Stimulated activated CD4-positive, alpha-beta T cell treated with anti-CD3 and anti-CD28 coated beads, Interleukin-2, amount 100 ng/mL, for 48 hours (primary cell): ENCODE measurements around the gene PAPPA.

Source experiments
- DNase-seq, 2 donors: peaks; one replicate each; pipeline ENCODE4 v3.0.0-alpha.2; 2020

The PAPPA gene

DNA sequence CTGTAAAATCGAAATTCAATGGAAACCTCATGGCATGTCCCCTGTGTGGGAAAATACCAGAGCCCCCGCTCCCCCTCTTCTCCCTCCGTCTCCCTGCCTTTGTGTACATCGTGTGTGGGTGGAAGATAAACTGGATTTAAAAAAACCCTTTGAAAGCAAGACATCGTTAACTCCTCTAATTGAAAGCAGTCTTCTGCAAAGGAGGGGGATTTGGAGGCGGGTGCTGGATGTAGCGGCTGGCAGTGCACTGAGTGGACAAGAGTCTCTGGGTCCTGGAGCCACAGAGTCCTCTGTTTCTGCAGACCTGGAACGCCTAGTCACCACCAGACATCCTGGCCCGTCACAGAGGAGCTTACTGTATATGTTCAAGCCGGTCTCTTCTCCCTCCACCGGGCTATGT, 169.4 kb downstream of the PAPPA start:
- no peak for DNase-seq

DNA sequence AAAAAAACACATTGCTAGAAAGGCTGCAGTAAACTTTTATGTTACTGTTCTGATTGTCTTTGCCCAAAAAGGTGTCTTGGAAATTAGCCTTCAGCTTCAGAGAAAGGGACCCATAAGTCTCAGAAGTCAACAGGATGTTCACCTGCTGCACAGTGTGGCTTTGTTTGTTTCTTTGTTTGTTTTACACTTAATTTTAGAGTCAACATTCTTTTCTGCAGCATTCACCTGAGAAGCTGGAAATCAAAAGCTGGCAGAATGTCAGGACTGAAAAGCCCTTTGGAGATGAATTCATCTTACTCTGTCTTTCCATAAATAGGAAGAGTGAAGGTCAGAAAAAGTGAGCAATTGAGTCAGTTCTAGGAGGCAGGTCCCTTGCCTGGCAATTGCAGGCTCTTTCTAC, 170.0 kb downstream of the PAPPA start:
- DNase-seq: no peak

DNA sequence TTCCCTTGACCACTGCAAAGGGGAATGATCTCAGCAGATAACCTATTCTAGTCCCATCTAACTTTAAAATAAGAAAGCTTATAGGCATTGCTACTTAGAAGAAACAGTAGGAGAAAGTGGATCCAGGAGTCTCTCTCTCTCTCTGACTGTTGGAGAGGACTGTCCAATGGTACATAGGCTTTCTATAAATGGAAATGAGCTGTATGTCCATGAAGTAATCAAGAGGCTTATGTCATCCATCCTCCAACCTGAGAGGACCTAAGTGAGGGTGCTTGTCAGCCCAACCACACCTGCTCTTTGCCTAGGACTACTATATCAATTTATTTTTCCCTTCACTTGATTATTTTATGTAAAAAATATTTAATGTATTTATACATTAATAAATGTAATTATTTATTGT, 172.3 kb downstream of the PAPPA start:
- DNase-seq: no peak

DNA sequence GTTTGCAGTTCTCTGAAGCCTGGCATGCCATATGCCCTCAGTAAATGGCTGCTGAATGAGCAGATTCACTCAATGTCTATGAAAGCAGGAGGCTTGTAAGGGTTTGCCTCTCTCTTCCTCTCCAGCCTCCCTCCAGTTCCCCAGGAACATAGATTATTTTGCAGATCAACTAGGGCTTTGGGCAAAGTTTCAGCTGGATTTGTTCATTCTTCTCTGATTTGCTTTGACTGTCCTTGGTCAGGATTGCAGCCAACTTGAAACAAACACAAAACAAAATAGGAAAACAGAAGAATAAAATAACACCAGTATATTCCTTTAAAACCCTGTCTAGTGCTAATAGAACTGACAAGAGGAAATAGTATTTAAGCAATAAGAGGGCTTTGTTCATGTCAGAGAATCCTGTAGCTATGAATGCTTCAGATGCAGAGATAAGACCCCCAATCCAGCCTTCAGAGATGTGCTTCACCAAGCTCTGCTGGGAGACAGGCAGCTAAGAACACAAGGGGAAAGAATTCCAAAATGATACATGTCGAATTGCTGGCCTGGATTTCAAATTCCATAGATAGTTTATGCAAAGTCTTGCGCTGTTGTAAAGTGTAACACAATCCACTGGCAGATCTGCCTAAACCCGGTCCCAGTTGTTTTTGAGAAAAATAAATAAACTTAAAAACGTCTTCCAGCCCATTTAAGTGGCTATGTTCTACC, 174.3 kb downstream of the PAPPA start:
- no peak for DNase-seq

DNA sequence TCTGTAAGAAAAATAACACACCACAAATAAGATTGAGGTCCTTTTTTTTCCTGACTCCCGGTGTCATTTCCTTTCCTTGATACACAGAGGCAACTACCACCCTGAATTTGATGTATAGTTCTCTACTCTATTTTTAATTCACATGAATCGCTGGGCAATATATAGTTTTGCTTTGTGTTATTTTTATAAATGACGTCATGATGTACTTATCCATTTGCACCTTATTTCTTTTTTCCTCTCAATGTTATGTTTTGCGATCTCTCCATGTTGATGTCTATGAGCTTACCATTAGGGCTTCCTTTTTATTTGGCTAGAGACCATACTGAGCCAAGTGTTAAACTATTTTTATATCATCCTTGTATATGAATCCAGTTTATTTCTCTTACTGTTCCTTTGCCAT, 175.9 kb downstream of the PAPPA start:
- DNase-seq: no peak

DNA sequence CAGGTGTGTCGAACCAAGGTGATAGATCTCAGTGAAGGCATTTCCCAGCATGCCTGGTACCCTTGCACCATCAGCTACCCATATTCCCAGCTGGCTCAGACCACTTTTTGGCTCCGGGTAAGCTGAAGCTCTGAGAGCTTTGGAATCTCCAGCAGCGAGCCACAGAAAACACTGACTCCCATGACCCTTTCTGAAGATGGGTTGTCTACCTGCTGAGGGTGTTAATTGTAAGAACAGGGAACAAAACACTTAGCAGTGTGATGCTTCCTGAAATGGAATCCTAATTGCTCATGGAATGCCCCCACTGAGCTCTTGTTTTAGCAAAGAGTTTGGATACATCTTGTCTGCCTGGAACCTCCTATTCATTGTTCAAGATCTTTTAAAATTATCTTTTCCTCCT, 177.7 kb downstream of the PAPPA start:
- DNase-seq: no peak

DNA sequence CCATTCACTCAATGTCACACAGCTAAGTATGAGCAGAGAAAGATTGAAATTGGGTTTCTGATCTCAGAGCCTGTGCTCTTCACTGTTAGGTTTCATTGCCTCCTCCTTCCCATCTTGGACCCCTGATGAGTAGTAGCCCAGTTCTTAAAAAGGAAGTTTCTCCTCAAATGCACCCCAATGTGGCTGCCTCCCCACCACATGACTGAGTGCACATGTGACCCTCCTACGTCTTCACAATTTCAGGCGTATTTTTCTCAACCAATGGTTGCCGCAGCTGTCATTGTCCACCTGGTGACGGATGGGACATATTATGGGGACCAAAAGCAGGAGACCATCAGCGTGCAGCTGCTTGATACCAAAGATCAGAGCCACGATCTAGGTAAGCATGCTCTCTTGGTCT, 178.5 kb downstream of the PAPPA start:
- no peak for DNase-seq

DNA sequence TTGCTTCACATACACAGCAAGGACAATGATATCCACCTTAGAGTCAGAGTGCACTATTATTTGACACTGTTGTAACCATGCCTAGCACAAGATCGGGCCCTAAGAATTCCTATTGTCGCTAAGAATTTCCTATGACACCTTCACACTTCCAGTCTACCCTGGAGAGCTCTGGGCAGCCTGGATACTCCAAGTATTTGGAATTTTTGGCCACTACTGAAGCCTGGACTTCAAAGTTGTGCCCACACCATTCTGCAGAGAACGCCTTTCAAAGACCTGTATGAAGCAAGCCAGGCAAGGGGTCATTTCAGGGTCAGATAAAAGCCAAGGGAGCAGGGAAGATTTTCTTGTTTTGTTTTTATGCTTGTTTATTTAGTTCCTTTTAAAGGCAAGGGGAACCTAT, 179.7 kb downstream of the PAPPA start:
- DNase-seq: no peak

DNA sequence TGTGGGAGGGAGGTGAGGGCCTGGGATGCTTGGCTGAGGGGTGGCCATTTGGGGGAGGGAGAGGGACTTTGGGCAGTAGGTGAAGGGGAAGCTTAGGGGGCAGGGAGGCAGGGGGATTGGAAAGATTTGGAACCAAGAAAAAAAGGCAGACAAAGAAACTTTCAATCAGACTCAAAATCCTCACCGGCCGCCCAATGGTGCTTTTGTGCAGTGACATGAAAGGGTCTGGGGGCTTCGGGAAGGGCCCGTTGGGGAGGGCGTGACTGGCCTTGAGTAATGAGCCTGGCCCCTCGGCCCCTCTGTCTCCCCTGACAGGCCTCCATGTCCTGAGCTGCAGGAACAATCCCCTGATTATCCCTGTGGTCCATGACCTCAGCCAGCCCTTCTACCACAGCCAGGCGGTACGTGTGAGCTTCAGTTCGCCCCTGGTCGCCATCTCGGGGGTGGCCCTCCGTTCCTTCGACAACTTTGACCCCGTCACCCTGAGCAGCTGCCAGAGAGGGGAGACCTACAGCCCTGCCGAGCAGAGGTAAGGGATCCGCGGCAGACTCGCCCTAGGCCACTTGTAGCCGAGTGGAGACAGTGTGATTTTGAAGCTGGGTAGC, 181.1 kb downstream of the PAPPA start:
- no peak for DNase-seq

DNA sequence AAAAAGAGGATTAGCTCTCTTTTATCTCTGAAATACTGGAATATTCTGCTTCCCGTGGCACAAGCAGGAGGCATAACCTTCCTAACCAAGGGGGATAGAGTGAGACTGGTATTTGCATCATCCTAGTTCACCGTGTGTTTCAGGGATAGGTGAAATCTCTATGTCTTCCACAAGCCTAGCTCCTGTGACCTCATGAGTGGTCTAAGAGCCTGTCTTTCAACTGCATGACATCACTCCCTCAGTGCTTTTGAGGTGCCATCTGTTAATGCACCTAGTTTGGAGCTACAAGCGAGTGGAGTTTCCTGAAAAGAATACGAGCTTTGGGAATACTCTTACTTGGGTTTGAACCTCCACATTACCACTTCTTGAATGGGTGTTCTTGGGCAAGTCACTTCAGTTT, 181.8 kb downstream of the PAPPA start:
- no peak for DNase-seq

DNA sequence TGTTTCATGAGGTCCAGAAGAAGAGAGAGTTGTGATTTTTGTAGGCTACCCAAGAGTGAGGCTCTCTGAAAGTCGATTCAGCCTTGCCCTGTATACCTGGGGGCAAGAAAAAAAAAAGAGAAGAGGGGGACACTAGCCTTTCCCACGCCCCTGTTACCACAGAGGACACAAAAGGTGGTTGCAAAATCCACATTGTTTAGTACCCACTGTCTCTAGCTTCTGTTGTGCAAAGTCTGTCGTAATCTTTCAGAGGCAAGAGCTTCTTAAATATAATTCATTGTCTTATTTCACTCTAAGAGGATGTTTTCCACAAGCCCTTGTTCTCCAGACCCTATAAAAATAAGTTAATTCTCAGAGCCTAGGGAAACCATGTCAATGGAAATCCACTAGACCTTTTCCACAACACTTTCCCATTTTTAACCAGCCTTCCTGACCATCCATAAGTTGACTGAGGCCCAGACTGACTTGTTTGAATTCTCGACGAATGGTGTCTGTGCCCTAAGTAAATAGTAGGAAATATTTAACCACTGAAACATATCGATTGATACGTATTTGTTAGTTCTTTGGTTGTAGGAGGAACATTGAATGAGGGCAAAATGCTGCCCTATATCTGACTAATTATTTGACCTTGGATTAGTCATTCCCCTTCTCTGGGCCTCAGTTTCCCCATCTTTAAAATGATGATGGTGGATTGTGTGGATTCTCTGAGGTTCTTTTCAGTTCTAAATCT, 182.7 kb downstream of the PAPPA start:
- DNase-seq: no peak

DNA sequence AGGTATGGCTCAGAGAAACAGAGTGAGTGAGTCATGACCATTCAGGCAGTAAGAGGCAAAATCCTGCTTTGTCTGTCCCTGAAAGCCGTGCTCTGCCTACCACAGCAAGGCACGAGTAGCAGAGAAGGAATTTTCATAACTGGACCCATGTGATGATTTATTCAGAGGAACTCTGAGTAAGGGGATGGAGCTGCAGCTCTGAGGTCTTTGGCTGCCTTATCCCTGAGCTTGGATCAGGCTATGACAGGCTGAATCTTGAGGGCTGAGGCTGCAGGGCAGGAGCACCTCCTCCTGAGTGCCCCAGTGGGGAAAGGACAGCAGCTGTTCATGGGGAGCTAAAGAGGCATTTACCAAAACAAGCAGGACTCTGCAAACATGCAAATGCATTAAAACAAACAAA, 183.4 kb downstream of the PAPPA start:
- DNase-seq: no peak

DNA sequence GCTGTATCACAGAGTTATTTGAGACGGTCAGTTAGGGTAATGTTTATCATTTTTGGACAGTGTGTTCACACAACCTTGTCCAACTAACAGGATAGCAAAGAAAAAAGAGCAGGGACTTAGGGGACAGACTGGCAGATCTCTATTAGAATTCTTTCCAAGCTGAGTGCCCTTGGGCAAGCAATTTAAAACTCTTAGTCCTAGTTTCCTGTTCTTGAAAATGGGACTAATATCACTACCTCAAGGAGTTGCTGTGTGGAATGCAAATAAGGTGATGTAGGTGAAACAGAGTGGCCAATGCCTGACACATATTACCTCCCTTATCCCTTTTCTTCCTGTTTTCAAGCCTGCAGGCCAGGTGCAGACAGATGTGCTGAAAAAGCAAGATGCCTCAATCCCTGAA, 186.7 kb downstream of the PAPPA start:
- DNase-seq: no peak

DNA sequence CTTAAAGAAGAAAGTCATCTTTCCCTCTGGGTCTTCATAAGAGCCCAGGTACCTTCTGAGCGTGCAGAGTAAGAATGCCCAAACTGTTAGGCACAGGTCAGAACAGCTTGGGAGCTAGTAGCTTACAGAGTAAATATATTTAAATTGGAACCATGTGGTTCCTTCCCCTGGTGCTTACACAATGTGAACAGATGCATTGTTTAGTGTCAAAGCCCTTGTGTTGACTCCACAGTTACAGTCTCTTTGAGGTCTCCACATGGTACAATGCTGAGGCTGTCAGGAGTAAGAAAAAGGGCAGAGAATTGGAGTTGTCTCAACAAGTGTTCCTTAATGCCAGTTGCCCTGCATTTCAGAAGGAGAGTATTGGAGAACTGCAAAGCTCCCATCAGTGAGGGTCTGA, 188.5 kb downstream of the PAPPA start:
- DNase-seq: no peak

DNA sequence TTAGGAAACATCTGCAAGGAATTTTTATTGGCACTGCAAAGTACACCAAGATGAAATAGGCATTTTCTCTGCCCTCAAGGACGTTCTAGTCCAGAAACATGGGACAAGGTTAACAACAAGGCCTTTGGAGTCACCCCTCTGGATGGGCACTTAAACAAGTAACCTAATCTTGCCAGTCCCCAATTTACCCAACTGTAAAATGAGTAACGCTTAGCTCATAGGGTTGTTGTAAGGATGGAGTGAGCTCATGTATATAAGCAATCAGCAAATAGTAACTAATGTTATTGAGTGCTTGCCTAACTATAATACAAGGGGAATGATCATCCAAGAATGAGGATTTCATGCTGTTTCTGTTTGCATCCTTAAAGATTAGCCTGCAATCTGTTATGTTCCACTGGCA, 189.3 kb downstream of the PAPPA start:
- DNase-seq: no peak

DNA sequence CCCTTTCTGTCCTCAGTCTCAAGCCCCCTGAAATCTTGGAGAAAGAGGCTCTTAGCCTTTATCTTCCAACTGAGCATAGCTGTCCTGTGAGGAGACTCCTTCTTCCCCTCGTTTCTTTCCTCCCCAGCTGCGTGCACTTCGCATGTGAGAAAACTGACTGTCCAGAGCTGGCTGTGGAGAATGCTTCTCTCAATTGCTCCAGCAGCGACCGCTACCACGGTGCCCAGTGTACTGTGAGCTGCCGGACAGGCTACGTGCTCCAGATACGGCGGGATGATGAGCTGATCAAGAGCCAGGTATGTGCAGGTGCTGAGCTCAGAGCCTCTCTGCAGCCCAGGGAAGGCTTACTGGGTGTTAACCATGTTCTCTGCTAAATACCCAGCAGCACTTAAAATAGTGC, 190.8 kb downstream of the PAPPA start:
- DNase-seq: no peak

DNA sequence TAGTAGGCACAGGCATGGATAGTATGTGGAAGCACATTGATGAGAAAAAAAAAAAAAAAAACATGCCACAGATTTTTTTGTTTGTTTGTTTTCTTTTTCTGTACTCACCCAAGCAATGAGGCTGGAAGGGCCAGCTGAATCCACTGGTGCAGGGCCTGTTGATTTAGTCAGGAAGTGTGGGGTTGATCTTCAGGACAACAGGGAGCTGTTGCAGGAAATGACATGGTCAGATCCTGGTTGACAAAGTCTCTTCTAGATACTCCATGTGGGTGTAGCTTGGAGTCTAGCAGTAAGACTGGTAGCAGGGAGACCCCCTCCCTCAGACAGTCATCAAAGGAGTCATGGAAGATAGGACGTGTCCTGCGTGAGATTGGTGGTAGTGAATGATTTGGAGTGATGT, 191.8 kb downstream of the PAPPA start:
- DNase-seq: no peak

DNA sequence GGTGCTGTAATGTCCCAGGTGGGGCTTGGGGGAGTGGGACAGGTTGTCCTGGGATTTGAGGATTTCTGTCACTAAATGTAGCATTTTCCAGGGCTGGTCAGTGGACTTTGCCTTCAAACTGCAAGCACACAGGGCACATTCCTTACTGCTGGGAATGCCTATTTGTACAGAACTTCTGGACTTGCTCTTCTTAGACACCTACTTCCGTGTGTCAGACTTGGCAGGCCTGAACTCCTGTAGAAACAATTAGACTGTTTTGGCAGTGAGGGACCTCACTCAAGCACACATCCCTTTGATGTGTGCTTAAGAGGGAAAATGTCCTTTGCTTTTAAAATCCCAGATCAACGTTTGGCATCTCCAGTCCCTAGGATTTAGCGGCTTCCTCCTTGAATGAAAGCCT, 192.2 kb downstream of the PAPPA start:
- DNase-seq: no peak

DNA sequence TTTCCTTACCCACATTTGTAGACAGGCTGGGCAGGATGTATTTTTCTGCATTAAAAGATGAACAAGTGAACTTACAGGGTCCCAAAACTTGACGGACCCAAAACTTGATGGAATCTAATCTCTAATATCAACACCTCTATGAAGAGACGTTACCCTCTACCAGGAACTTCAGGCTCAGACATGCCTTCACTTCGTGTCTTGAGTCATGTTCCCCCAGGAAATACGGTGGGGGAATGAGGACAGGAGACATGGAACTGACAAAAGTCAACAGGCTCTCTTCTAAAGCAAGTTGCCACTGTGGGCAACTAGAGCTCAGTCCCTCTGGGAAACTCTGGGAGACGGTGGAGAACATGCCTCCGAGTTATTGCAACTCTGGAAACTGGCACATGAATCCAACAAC, 196.1 kb downstream of the PAPPA start:
- no peak for DNase-seq

DNA sequence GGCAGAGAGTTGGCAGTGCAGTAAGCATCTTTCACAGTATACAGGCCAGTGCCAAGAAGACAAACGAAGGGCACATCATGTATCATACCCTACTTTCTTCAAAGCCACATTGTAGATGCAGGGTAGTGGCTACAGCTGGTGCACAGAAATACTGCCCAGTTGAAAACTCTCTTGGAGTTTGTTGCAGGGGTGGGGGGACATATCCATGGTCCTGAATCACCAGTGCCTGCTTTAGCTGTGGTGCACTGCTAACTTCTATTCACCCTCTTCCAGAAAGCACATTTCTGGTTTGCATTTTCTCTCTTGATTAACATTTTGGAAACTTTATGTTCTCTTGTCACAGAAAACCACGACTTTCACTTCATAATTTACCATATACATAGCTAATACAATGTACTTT, 196.6 kb downstream of the PAPPA start:
- no peak for DNase-seq

DNA sequence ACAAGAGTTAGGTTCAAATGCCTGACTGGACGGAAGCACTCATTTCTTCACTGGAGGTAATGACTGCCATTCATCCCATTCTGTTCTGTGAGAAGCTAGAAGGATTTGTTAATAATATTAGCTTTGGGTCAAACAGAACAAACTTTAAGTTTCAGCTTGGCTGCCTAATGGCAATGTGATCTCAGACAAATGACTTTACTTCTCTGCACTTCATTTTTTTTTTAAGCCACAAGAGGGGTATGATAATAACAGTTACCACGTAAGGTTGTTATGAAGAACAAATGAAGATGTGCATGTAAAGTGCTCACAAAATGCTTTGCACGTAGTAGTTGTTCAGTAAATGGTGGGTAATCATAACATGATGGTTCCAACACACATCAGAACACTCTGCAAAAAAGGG, 199.4 kb downstream of the PAPPA start:
- DNase-seq: no peak

DNA sequence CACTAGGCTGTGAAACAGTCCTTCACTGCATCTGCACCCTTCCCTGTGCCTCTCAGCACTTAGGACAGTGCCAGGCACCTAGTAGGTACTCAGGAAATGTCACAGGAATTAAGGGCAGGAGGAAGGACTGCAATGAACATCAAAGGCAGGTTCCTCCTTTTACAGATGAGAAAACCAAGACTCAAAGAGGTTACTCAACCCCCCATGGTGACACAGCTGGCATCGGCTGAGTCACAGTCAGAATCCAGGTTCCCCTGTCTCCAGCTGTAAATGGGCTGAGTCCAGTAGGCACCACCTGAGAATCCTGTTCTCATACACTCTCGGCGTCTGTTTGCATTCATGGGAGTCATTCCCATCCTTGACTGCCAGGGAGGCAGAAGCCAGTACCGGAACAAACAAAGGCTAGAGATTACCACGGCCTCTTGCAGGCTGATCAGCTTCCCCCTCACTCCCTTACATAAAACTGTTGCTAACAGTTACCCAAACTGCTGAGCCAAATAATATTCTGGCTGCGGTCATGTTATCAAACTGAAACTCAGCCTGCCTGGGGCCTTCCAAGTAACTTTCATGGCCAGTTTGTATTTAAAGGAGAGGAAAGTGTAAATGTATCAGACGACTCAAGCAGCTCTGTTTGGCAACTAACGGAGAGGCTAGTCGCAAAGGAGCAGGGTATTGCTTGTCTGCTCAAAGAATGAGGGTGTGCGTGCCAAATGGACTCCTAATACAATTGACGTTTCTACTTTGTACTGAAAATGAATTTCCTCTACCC, 201.7 kb downstream of the PAPPA start:
- DNase-seq: no peak

DNA sequence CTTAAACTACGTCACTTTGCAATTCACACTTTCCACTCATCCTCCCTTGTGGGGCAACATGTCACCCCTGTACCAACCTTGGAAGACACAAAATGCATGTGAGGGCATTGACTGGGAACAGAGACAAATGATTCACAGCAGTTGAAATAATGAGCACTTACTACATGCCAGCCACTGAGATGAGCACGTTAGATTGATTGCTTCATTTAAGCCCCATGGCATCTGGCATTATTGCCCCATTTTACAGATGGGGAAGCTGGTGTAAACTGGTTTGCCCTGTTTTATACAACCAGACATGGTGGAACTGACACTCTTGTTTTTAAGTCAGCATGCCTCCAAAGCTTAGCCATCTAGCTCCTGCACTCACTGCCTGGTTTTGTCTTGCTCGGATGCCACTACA, 204.7 kb downstream of the PAPPA start:
- DNase-seq: no peak

DNA sequence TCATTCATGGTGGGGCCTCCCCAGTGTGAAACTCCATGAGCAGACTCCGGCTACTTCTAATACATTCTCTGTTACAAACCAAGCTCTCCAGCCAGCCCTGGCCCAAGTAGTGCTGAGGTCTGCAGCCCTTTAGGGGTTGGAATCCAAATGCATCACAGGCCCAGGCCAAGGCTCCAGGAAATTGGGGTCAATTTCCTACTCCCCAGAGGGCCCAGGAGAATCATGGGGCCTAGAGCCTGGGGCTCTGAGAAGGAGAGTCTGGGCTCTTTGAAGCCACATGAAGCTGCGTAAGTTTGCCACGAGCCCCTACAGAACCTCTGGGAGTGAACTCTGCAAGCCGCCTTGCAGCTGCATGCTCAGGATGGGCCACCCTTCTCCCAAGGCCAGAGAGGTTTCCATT, 206.4 kb downstream of the PAPPA start:
- DNase-seq: no peak
